Measurements from ENCODE around the gene TCF12.
A peak's percentile ranks its signal among the peaks of the same experiment; 100 is the strongest.

TCF12 gene

GRCh38 chr15:56988219-56988618 is 69.8 kb downstream of the TCF12 start:
- H3K36me3 ChIP-seq (ENCODE audit: insufficient read depth, low read length), result peaks cover 10% of the 10 kb centered on the region
- H3K27me3 ChIP-seq (ENCODE audit: insufficient read depth, low read length), result no peaks in the 10 kb centered on the region
- H3F3A ChIP-seq (ENCODE audit: insufficient read depth, low read length), result no peaks in the 10 kb centered on the region
- no peak overlapping the region for H3K4me2 ChIP-seq (ENCODE audit: low read length)
- H3K27ac ChIP-seq (ENCODE audit: low read depth, low read length, poor library complexity, severe bottlenecking), result no peak overlapping the region
- H3K79me2 ChIP-seq (ENCODE audit: insufficient read depth, low read length), result peaks cover 61% of the 10 kb centered on the region
- no peak overlapping the region for H3K9ac ChIP-seq (ENCODE audit: low read length)
- no peaks in the 10 kb centered on the region for H3K9me3 ChIP-seq (ENCODE audit: low read length)
- H4K20me1 ChIP-seq (ENCODE audit: insufficient read depth, low read length), result no peaks in the 10 kb centered on the region
- no peak overlapping the region for H3K4me3 ChIP-seq (ENCODE audit: low read depth, low read length, poor library complexity, severe bottlenecking)
- H3K9me2 ChIP-seq (ENCODE audit: low read depth, low read length), result no peaks in the 10 kb centered on the region
- no peak overlapping the region for H2AFZ ChIP-seq (ENCODE audit: low read length)
- peaks cover 56% of the 10 kb centered on the region for H3K4me1 ChIP-seq (ENCODE audit: insufficient read depth, low read length, severe bottlenecking)
- TF ChIP-seq EZH2 (IDR thresholded peaks at IDR 0.05; ENCODE audit: borderline replicate concordance, low read length) (no peak), CTCF (IDR thresholded peaks at IDR 0.05; ENCODE audit: low read length) (no peak)

GRCh38 chr15:56989411-56989924 is 71.0 kb downstream of the TCF12 start:
- TF ChIP-seq EZH2 (IDR thresholded peaks at IDR 0.05; ENCODE audit: borderline replicate concordance, low read length) (no peak), CTCF (IDR thresholded peaks at IDR 0.05; ENCODE audit: low read length) (no peak)
- no peaks in the 10 kb centered on the region for H4K20me1 ChIP-seq (ENCODE audit: insufficient read depth, low read length)
- no peaks in the 10 kb centered on the region for H3K27me3 ChIP-seq (ENCODE audit: insufficient read depth, low read length)
- peaks cover 71% of the 10 kb centered on the region for H3K79me2 ChIP-seq (ENCODE audit: insufficient read depth, low read length)
- no peaks in the 10 kb centered on the region for H3K9me2 ChIP-seq (ENCODE audit: low read depth, low read length)
- H3F3A ChIP-seq (ENCODE audit: insufficient read depth, low read length), result no peaks in the 10 kb centered on the region
- no peak overlapping the region for H3K9ac ChIP-seq (ENCODE audit: low read length)
- H2AFZ ChIP-seq (ENCODE audit: low read length), result no peak overlapping the region
- peaks cover 51% of the 10 kb centered on the region for H3K4me1 ChIP-seq (ENCODE audit: insufficient read depth, low read length, severe bottlenecking)
- H3K4me3 ChIP-seq (ENCODE audit: low read depth, low read length, poor library complexity, severe bottlenecking), result no peak overlapping the region
- H3K4me2 ChIP-seq (ENCODE audit: low read length), result no peak overlapping the region
- H3K36me3 ChIP-seq (ENCODE audit: insufficient read depth, low read length), result peaks cover 23% of the 10 kb centered on the region
- 0 out of 2 replicates have a peak, but pooled peaks cover 3% of the 10 kb centered on the region for H3K9me3 ChIP-seq (ENCODE audit: low read length)
- H3K27ac ChIP-seq (ENCODE audit: low read depth, low read length, poor library complexity, severe bottlenecking), result peak overlapping the region; percentile 20

GRCh38 chr15:56991017-56991416 is 72.6 kb downstream of the TCF12 start:
- no peaks in the 10 kb centered on the region for H3K27me3 ChIP-seq (ENCODE audit: insufficient read depth, low read length)
- TF ChIP-seq EZH2 (IDR thresholded peaks at IDR 0.05; ENCODE audit: borderline replicate concordance, low read length), result no peak
- no peak for TF ChIP-seq CTCF (IDR thresholded peaks at IDR 0.05; ENCODE audit: low read length)
- no peaks in the 10 kb centered on the region for H3K9me2 ChIP-seq (ENCODE audit: low read depth, low read length)
- no peak overlapping the region for H2AFZ ChIP-seq (ENCODE audit: low read length)
- no peaks in the 10 kb centered on the region for H4K20me1 ChIP-seq (ENCODE audit: insufficient read depth, low read length)
- H3K9ac ChIP-seq (ENCODE audit: low read length), result no peak overlapping the region
- no peak overlapping the region for H3K4me3 ChIP-seq (ENCODE audit: low read depth, low read length, poor library complexity, severe bottlenecking)
- peaks cover 71% of the 10 kb centered on the region for H3K79me2 ChIP-seq (ENCODE audit: insufficient read depth, low read length)
- H3K27ac ChIP-seq (ENCODE audit: low read depth, low read length, poor library complexity, severe bottlenecking), result no peak overlapping the region
- 0 out of 2 replicates have a peak, but pooled peaks cover 4% of the 10 kb centered on the region for H3K9me3 ChIP-seq (ENCODE audit: low read length)
- H3K4me1 ChIP-seq (ENCODE audit: insufficient read depth, low read length, severe bottlenecking), result peaks cover 36% of the 10 kb centered on the region
- H3K36me3 ChIP-seq (ENCODE audit: insufficient read depth, low read length), result peaks cover 27% of the 10 kb centered on the region
- no peaks in the 10 kb centered on the region for H3F3A ChIP-seq (ENCODE audit: insufficient read depth, low read length)
- H3K4me2 ChIP-seq (ENCODE audit: low read length), result no peak overlapping the region
